LNCaP clone FGC (cell line): ENCODE results near the gene ELF4.

Experiments used
- DNase-seq: peaks from one replicate; pipeline ENCODE4 v3.0.0-alpha.2; 2011; ENCODE audit warnings: low read depth
- H3K4me3 ChIP-seq: 2 replicates; pipeline ENCODE4 v1.5.1; 2011; ENCODE audit warnings: mild to moderate bottlenecking, low read depth, low read length, control low read depth
- CTCF ChIP-seq: IDR thresholded peaks from 2 replicates; pipeline ENCODE4 v1.5.1; 2012; ENCODE audit warnings: mild to moderate bottlenecking; ENCODE audit not compliant: control insufficient read depth, insufficient read depth; ENCODE audit errors: extremely low read depth

Gene ELF4

GRCh38 chrX:130083656-130084382 lies 26.5 kb downstream of the ELF4 start:
- DNase-seq: no peak
- H3K4me3 ChIP-seq: no peak overlapping the region
- no peak for TF ChIP-seq CTCF

DNA sequence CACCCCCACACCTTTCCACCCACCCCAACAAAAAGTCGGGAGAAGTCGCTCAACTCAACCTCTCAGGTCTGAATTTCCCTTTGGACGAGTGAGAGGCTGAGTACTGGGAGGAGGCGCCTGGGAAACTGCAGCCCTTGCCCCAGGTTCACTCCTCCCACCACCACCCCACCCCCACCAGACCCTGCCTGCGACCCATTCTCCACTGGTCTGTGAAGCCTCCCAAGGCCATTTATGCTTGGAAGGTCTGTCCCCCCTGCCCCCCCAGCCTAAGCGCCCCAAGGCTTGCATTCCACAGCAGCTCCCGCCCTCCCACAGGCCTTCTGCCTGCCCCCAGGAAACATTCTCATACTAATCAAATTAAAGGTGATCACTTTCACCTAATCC lies 27.2 kb downstream of the ELF4 start:
- no peak for DNase-seq
- H3K4me3 ChIP-seq: no peak overlapping the region
- no peak for TF ChIP-seq CTCF

DNA sequence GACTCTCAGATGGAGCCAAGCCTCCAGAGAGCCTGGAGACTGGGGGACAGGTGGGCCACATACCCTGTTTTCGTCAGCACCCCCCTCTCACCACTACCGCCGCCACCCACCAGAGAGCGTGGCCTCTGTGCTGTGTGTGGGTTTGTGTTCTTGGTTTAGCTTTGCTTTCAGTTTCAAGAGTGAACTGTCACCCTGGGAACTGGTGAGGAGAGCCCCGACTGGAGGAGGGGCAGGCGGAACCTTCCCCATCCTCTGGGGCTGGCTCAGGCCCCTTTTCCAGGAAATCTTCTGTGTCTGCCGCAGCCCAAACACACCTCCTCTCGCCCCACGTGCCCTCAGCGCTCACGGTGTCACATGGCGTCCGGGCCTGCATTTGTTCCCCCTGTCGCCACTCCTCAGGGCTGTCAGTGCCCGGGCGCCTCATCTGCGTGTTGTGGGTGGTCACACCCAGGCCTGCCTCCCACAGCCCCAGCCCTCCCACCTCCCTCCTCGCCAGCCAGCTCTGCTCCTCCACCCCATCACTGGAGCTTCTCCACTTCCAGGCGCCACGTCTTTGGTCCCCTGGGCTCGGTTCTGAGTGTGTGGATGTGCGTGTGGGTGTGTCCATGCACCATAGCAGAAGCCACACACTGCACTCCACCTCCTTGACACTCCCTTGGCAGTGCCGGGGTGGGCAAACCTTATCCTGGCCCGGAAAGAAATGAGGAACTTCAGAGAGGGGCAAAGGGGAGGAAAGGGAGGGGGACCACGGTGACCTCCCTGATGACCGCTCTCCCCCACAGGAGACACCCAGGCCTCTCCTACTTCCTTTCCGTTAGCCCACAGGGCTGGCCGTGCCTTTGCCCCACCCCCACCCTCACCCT lies 27.8 kb downstream of the ELF4 start:
- no peak for TF ChIP-seq CTCF
- no peak overlapping the region for H3K4me3 ChIP-seq
- DNase-seq: no peak

DNA sequence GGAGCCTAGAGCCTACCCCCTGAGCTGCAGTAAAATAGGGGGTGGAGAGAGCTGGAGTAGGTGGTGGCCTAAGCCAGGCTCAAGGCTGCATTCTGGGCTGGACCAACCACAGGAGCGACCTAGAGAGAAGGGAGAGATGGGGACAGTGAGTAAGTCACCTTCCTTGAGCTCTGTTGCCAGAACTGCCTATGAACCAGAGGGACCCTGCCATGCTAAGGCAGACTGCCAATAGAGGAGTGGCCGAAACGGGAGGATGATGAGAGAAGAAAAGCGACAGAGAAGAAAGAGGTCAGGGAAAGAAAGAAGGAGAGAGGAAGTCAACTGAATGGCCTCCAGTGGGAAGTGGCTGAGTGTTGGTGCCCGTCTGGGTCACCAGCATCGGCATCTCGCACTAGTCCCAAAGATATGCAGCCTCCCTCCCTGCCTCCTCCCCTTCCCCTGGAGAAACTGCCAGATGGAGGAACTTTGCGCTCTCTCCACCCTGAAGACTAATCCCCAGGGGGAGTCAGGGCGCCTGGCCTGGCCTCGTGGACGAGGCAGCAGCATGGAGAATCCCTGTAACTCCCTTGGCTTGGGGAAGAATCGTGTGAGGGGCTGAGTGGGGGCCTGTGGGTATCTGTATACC lies 28.8 kb downstream of the ELF4 start:
- no peak for TF ChIP-seq CTCF

GRCh38 chrX:130080791-130081367 lies 29.4 kb downstream of the ELF4 start:
- H3K4me3 ChIP-seq: no peak overlapping the region
- DNase-seq: no peak
- no peak for TF ChIP-seq CTCF

More for the DNA sequence above, 28.8 kb downstream of the ELF4 start:
- H3K4me3 ChIP-seq: no peak overlapping the region
- DNase-seq: no peak

DNA sequence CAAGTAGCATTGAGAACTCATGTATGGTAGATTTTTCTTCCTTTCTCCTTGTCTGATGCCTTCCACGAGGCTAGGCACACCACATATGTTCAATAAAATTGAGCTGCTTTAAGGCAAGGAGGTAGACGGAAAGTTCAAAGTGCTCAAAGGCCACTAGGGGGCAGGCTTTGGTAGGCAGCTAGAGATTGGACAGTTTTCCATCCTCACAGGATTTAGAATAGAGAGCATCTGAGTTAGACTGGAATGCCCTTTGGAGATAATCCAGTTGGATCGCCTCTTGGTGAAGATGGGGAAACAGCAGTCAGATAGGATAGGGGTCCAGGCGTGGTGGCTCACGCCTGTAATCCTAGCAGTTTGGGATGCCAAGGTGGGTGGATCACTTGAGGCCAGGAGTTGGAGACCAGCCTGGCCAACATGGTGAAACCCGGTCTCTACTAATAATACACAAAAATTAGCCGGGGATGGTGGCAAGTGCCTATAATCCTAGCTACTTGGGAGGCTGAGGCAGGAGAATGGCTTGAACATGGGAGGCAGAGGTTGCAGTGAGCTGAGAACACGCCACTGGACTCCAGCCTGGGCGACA lies 30.4 kb downstream of the ELF4 start:
- TF ChIP-seq CTCF: peak; percentile 77

More for the DNA sequence above, 30.4 kb downstream of the ELF4 start:
- H3K4me3 ChIP-seq: no peak overlapping the region
- DNase-seq: peak; percentile 14
